Astrocyte of the cerebellum (primary cell): ENCODE data around the gene CMBL.
A peak's percentile ranks its signal among the peaks of the same experiment; 100 is the strongest.

ENCODE experiments used
- DNase-seq: peaks from one replicate; pipeline ENCODE4 v3.0.0-alpha.2; 2011; ENCODE audit warnings: low read depth
- H3K4me3 ChIP-seq: 2 replicates; pipeline ENCODE4 v1.5.1; 2011; ENCODE audit warnings: mild to moderate bottlenecking, low read depth, low read length, moderate library complexity
- CTCF ChIP-seq: IDR thresholded peaks from 2 replicates; pipeline ENCODE4 v1.5.1; 2012; ENCODE audit warnings: low read length, low read depth, moderate library complexity, mild to moderate bottlenecking; ENCODE audit errors: missing control alignments
- in situ Hi-C: cut with HindIII; loops from 2 replicates; pipeline ENCODE4 v1.10.0; 2017; ENCODE audit warnings: low sequenced_read_pairs

Gene CMBL

GRCh38 chr5:10233011-10233410, 74.7 kb downstream of the CMBL start:
- in situ Hi-C loops, result no loop called here
- DNase-seq, result no peak
- TF ChIP-seq CTCF, result no peak
- no peak overlapping the region for H3K4me3 ChIP-seq

GRCh38 chr5:10232386-10232785, 75.3 kb downstream of the CMBL start:
- no peak for TF ChIP-seq CTCF
- H3K4me3 ChIP-seq, result no peak overlapping the region
- DNase-seq, result no peak
- in situ Hi-C loops, result no loop called here

GRCh38 chr5:10229306-10230048, 78.2 kb downstream of the CMBL start:
- in situ Hi-C loops, result no loop called here
- TF ChIP-seq CTCF, result peak; percentile 52
- DNase-seq, result peak; percentile 73
- H3K4me3 ChIP-seq, result no peak overlapping the region

- in situ Hi-C loops, result no loop called here
- H3K4me3 ChIP-seq, result no peak overlapping the region
- DNase-seq, result no peak
- no peak for TF ChIP-seq CTCF
Observed at GRCh38 chr5:10228288-10228687, 79.4 kb downstream of the CMBL start.
